Esophagus squamous epithelium (tissue), 4 donors: ENCODE data around the gene PRPF31.

Source experiments
- POLR2A ChIP-seq, 4 donors: fragments of 450-650 bp; IDR thresholded peaks; one replicate each; pipeline ENCODE4 v1.6.1; 2017; ENCODE audit warnings: antibody characterized with exemption in 4 of 4, mild to moderate bottlenecking in 4 of 4, moderate library complexity in 3 of 4
- TF ChIP-seq, protein P1 (sequence below), 6 experiments: fragments of 450-650 bp in 4 of 6; fragments of 200-600 bp in 2 of 6; sonication (generic) in 2 of 6; IDR thresholded peaks; one replicate each; pipeline ENCODE4 v1.5.1; 2016 to 2019; ENCODE audit warnings: antibody characterized with exemption in 6 of 6, mild to moderate bottlenecking in 4 of 6, moderate library complexity in 4 of 6

DNA sequence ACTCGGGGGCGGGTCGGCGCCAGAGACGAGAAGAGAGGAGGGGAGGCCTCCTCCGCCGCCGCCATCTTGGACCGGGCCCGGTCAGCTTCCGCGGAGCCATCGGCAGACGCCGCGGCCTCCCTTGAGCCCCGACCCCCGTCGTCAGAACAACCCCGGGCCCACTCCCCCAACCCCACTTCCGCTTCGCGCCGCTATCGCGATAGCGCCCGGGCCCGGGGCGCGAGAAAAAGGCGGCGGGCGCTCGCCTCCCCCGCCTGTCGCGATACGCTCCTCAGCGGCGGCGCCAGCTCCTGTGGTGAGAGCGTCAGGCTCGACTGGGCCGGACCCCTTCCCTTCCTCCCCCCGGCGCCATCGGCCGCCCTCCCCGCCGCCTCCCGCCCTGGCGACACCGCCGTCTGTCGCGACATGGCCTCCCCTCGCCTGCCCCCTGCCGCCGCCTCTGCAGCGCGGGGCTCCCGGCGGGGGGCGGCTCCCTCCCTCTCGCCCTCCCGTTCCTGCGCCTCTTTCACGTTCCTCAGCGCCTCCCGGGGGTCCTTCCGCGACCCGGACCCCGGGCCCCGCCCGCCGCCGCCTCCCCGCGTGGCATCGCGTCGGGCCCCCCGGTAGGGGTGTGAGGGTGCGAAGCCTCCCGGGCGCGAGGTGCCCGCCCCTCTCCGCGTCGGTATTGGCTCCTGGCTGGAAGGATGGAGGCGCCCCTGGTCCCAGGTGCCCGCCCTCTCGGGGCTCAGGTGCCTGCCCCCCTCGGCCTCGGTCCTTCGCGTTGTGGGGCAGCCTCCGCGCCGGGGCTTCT is 22.3 kb downstream of the PRPF31 start, which contains the start of gene CNOT3:
- peak in 3 of 4 donors; percentile 83 to 89 (median 88) for TF ChIP-seq POLR2A (IDR thresholded peaks at IDR 0.05)
- TF ChIP-seq, protein P1, sequence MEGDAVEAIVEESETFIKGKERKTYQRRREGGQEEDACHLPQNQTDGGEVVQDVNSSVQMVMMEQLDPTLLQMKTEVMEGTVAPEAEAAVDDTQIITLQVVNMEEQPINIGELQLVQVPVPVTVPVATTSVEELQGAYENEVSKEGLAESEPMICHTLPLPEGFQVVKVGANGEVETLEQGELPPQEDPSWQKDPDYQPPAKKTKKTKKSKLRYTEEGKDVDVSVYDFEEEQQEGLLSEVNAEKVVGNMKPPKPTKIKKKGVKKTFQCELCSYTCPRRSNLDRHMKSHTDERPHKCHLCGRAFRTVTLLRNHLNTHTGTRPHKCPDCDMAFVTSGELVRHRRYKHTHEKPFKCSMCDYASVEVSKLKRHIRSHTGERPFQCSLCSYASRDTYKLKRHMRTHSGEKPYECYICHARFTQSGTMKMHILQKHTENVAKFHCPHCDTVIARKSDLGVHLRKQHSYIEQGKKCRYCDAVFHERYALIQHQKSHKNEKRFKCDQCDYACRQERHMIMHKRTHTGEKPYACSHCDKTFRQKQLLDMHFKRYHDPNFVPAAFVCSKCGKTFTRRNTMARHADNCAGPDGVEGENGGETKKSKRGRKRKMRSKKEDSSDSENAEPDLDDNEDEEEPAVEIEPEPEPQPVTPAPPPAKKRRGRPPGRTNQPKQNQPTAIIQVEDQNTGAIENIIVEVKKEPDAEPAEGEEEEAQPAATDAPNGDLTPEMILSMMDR (IDR thresholded peaks at IDR 0.05) = peak in 1 of 6 experiments; percentile 25
